Measurements from ENCODE around the gene GJD4.

GJD4 gene

GRCh38 chr10:35569836-35570235 lies 35.3 kb upstream of the GJD4 start:
- FAIRE-seq (no peak), DNase-seq (ENCODE audit: insufficient read length, low spot score) (no peak)
- TF ChIP-seq CTCF (IDR thresholded peaks at IDR 0.05; ENCODE audit: insufficient read depth, missing control alignments) = no peak

- FAIRE-seq (no peak), DNase-seq (ENCODE audit: insufficient read length, low spot score) (no peak)
- TF ChIP-seq CTCF (IDR thresholded peaks at IDR 0.05; ENCODE audit: insufficient read depth, missing control alignments) = no peak
Measured at GRCh38 chr10:35570397-35570796, 34.7 kb upstream of the GJD4 start.

- no peak for TF ChIP-seq CTCF (IDR thresholded peaks at IDR 0.05; ENCODE audit: insufficient read depth, missing control alignments)
Measured at GRCh38 chr10:35572583-35572982, 32.6 kb upstream of the GJD4 start.

GRCh38 chr10:35573796-35574195 lies 31.3 kb upstream of the GJD4 start:
- no peak for TF ChIP-seq CTCF (IDR thresholded peaks at IDR 0.05; ENCODE audit: insufficient read depth, missing control alignments)
- FAIRE-seq (no peak), DNase-seq (ENCODE audit: insufficient read length, low spot score) (no peak)

More at GRCh38 chr10:35572583-35572982, 32.6 kb upstream of the GJD4 start:
- DNase-seq (ENCODE audit: insufficient read length, low spot score) (no peak), FAIRE-seq (no peak)

- DNase-seq (ENCODE audit: insufficient read length, low spot score) = no peak
- no peak for TF ChIP-seq CTCF (IDR thresholded peaks at IDR 0.05; ENCODE audit: insufficient read depth, missing control alignments)
- FAIRE-seq = no peak
Measured at GRCh38 chr10:35574924-35575352, 30.2 kb upstream of the GJD4 start.

- FAIRE-seq (no peak), DNase-seq (ENCODE audit: insufficient read length, low spot score) (no peak)
- no peak for TF ChIP-seq CTCF (IDR thresholded peaks at IDR 0.05; ENCODE audit: insufficient read depth, missing control alignments)
Measured at GRCh38 chr10:35575640-35576039, 29.5 kb upstream of the GJD4 start.

- FAIRE-seq (no peak), DNase-seq (ENCODE audit: insufficient read length, low spot score) (no peak)
- no peak for TF ChIP-seq CTCF (IDR thresholded peaks at IDR 0.05; ENCODE audit: insufficient read depth, missing control alignments)
Measured at GRCh38 chr10:35576730-35577129, 28.4 kb upstream of the GJD4 start.

All from D721Med (cell line).